Activated CD4-positive, alpha-beta T cell treated with anti-CD3 and anti-CD28 coated beads for 36 hours (primary cell): ENCODE measurements around the gene PDZD11. TPM values are rescaled to one million over a fixed set of nuclear protein-coding genes. Genes with fewer than 3 reads are reported as not detected.
"Not testable (repeated sequence)": the region's sequence is repeated elsewhere in the genome, so short reads cannot be mapped to it uniquely, and the experiment has no call there.

ENCODE experiments used
- ATAC-seq: fragments of 200-7000 bp; cut with Tn5 transposase; one replicate; pipeline ENCODE4 v1.10.0; 2021; ENCODE audit warnings: mild to moderate bottlenecking, moderate library complexity
- CTCF ChIA-PET: fragments of 350-600 bp; sonication (Branson Sonifier 250); formaldehyde crosslinking; loops from one replicate; lab custom pipeline; 2021; ENCODE audit warnings: antibody characterized with exemption; lab: Charles Lee
- POLR2A ChIA-PET: fragments of 350-600 bp; sonication (Branson Sonifier 250); formaldehyde crosslinking; loops from one replicate; lab custom pipeline; 2021; ENCODE audit warnings: antibody characterized with exemption, inconsistent platforms; lab: Charles Lee
- DNase-seq: peaks from one replicate; pipeline ENCODE4 v3.0.0-alpha.2; 2020
- H3K27ac Mint-ChIP-seq: one replicate; pipeline ENCODE4 v1.8.0; 2021; ENCODE audit warnings: mixed read lengths
- H3K27me3 Mint-ChIP-seq: one replicate; pipeline ENCODE4 v1.8.0; 2021; ENCODE audit warnings: mixed read lengths
- H3K36me3 Mint-ChIP-seq: one replicate; pipeline ENCODE4 v1.8.0; 2021; ENCODE audit warnings: low read depth, mixed read lengths
- H3K4me1 Mint-ChIP-seq: one replicate; pipeline ENCODE4 v1.8.0; 2021; ENCODE audit warnings: mixed read lengths
- H3K4me3 Mint-ChIP-seq: one replicate; pipeline ENCODE4 v1.8.0; 2021; ENCODE audit warnings: mild to moderate bottlenecking, moderate library complexity, mixed read lengths
- H3K9me3 Mint-ChIP-seq: one replicate; pipeline ENCODE4 v1.8.0; 2021; ENCODE audit warnings: low read depth, mixed read lengths
- intact Hi-C, 2 experiments: fragments of 100-400 bp; cut with DNase I in 1 of 2; cut with micrococcal nuclease in 1 of 2; formaldehyde crosslinking; loops; one replicate each; pipeline versions ENCODE4 v1.14.2 to v1.15.1; 2022 to 2024; cut with DNase I, micrococcal nuclease
- total RNA-seq, 2 experiments: library from RNA; stranded (reverse); gene quantifications; one replicate each; pipeline ENCODE4 v1.2.3, GENCODE V29; 2021

PDZD11 gene
- 10 to 100 TPM; 23.6 to 28.0 TPM for total RNA-seq

GRCh38 chrX:70289793-70290770 lies at the start of gene PDZD11, which contains the start of gene KIF4A:
Gene PDZD11 (minus strand): TSS chrX:70289927. CDS start chrX:70289341, 586 bp downstream.
Gene KIF4A (plus strand): TSS chrX:70290104. CDS start chrX:70290459, 355 bp downstream.
- H3K27me3 Mint-ChIP-seq, result no peaks in the 10 kb centered on the region
- no peaks in the 10 kb centered on the region for H3K9me3 Mint-ChIP-seq
- ChIA-PET CTCF (interaction anchor here (0.7 to 0.9 kb wide), 2 partner anchors 58 to 162 kb away, joined by 3 to 4 read pairs; no protein-coding TSS in a partner anchor), POLR2A (interaction anchor here (0.6 kb wide), 2 partner anchors 55 to 1181 kb away, joined by 3 to 4 read pairs; no protein-coding TSS in a partner anchor)
- peak; percentile 89 for DNase-seq
- H3K27ac Mint-ChIP-seq, result peak within 1 kb of the TSS; percentile 82
- H3K4me1 Mint-ChIP-seq, result peaks cover 18% of the 10 kb centered on the region
- peak; percentile 100 for ATAC-seq
- H3K4me3 Mint-ChIP-seq, result peak within 1 kb of the TSS; percentile 88
- peaks cover 12% of the 10 kb centered on the region for H3K36me3 Mint-ChIP-seq
- intact Hi-C loops, result loop anchor here in 1 of 2 experiments (1.0 to 2.0 kb wide), 4 partner anchors 93 to 829 kb away; partner anchors contain the start of genes IGBP1 and MED12

DNA sequence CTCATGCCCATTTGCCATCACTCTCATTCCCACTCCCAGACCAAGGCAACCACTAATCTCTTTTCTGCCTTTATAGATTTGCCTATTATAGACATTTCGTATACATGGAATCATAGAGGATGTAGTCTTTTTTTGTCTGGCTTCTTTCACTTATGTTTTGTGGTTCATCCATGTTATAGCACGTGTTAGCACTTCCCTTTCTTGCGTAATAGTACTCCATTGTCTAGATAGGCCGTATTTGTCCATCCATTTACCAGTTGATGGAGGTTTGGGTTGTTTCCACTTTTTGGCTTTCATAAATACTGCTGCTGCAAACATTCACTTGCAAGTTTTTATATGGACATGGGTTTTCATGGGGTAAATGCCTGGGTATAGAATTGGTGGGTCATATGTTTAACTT lies 48.6 kb upstream of the PDZD11 start:
- H3K27ac Mint-ChIP-seq, result no peak overlapping the region
- POLR2A ChIA-PET, result no interaction called here
- H3K4me3 Mint-ChIP-seq, result no peak overlapping the region
- H3K9me3 Mint-ChIP-seq, result no peaks in the 10 kb centered on the region
- no peak for ATAC-seq
- CTCF ChIA-PET, result no interaction called here
- H3K36me3 Mint-ChIP-seq, result peaks cover 9% of the 10 kb centered on the region
- H3K4me1 Mint-ChIP-seq, result peaks cover 9% of the 10 kb centered on the region
- DNase-seq, result no peak
- H3K27me3 Mint-ChIP-seq, result no peaks in the 10 kb centered on the region
- intact Hi-C loops, result no loop called here

DNA sequence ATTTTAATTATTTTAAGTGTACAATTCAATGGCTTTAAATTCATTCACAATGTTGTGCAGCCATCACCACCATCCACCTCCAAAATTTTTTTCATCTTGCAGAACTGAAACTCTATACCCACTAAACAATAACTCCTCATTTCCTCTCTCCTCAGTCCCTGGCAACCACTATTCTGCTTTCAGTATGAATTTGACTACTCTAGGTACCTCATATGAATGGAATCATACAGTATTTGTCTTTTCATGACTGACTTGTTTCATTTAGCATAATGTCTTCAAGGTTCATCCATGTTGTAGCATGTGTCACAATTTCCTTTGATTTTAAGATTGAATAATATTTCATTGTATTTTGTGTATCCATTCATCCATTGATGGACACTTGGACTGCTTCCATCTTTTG lies 47.0 kb upstream of the PDZD11 start:
- peak; percentile 98 for ATAC-seq
- intact Hi-C loops, result no loop called here
- ChIA-PET CTCF (no interaction called here), POLR2A (no interaction called here)
- no peaks in the 10 kb centered on the region for H3K9me3 Mint-ChIP-seq
- H3K4me1 Mint-ChIP-seq, result peaks cover 9% of the 10 kb centered on the region
- H3K4me3 Mint-ChIP-seq, result no peak overlapping the region
- H3K27me3 Mint-ChIP-seq, result no peaks in the 10 kb centered on the region
- DNase-seq, result no peak
- peaks cover 6% of the 10 kb centered on the region for H3K36me3 Mint-ChIP-seq
- no peak overlapping the region for H3K27ac Mint-ChIP-seq

DNA sequence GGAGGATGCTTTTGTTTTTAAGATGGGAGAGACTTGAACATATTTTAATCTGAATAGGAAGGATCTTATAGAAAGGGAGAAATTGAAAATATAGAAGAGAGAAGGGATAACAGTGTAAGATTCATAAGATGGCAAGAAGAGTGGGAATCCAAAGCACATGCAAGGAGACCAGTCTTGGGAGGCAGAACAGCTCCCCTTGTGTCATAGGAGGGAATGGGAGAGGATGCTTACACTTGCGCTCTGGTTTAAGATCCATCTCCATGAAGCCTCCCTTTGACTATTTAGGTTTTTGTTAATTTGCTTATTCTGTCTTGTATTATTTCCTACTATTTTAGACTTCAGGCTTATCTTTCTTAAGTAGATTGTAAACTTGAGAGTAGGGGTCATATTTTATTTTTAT lies 42.9 kb upstream of the PDZD11 start:
- no peaks in the 10 kb centered on the region for H3K27me3 Mint-ChIP-seq
- CTCF ChIA-PET, result no interaction called here
- no peak for DNase-seq
- H3K27ac Mint-ChIP-seq, result no peak overlapping the region
- POLR2A ChIA-PET, result no interaction called here
- no peak for ATAC-seq
- intact Hi-C loops, result no loop called here
- H3K36me3 Mint-ChIP-seq, result peaks cover 10% of the 10 kb centered on the region
- peaks cover 9% of the 10 kb centered on the region for H3K4me1 Mint-ChIP-seq
- H3K9me3 Mint-ChIP-seq, result no peaks in the 10 kb centered on the region
- no peak overlapping the region for H3K4me3 Mint-ChIP-seq

DNA sequence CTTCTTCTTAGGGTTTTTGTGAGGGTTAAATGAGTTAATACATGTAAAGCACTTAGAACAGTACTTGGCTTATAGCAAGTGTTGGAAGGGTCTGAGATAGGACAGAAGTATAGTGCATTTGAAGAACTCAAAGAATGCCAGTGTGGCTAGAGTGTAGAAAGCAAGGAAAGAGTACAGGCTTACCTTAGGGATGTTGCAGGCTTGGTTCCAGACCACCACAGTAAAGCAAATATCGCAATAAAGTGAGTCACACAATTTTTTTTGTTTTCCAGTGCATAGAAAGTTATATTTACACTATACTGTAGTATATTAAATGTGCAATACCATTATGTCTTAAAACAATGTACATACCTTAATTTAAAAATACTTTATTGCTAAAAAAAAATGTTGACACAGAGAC lies 41.4 kb upstream of the PDZD11 start:
- ATAC-seq (no peak), DNase-seq (no peak)
- Mint-ChIP-seq H3K27ac (no peak overlapping the region), H3K4me3 (no peak overlapping the region), H3K4me1 (no peaks in the 10 kb centered on the region), H3K27me3 (no peaks in the 10 kb centered on the region), H3K36me3 (peaks cover 9% of the 10 kb centered on the region), H3K9me3 (no peaks in the 10 kb centered on the region)
- CTCF ChIA-PET, result no interaction called here
- intact Hi-C loops, result no loop called here
- POLR2A ChIA-PET, result no interaction called here

- no peak overlapping the region for H3K4me3 Mint-ChIP-seq
- no peaks in the 10 kb centered on the region for H3K9me3 Mint-ChIP-seq
- intact Hi-C loops, result no loop called here
- ChIA-PET CTCF (no interaction called here), POLR2A (no interaction called here)
- ATAC-seq, result no peak
- H3K27ac Mint-ChIP-seq, result no peak overlapping the region
- no peaks in the 10 kb centered on the region for H3K4me1 Mint-ChIP-seq
- H3K36me3 Mint-ChIP-seq, result no peaks in the 10 kb centered on the region
- DNase-seq, result no peak
- H3K27me3 Mint-ChIP-seq, result no peaks in the 10 kb centered on the region
Observed at GRCh38 chrX:70324326-70324725, 34.6 kb upstream of the PDZD11 start.

GRCh38 chrX:70323628-70324027 lies 33.9 kb upstream of the PDZD11 start:
- POLR2A ChIA-PET, DNase-seq, H3K27ac Mint-ChIP-seq, H3K4me3 Mint-ChIP-seq, ATAC-seq, H3K27me3 Mint-ChIP-seq, H3K9me3 Mint-ChIP-seq, CTCF ChIA-PET, H3K36me3 Mint-ChIP-seq, intact Hi-C loops, H3K4me1 Mint-ChIP-seq: not testable (repeated sequence)

DNA sequence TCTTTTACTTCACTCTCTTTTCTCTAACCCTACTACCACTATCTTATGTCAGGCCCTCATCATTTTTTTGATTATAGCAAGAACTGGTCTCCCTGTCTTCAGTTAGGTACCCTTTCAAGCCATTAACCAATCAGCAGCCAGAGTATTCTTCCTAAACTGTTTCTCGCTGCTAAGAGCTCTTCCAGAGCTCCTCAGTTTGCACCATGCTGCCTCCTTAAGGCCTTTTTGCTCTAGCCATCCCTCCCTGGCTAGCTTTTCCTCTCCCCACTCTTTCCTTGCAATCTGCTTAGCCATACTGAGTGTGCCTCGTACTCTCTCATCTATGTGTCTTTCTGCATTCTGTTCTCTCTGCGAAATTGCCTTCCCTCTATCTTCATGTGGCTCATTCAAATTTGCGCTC lies 33.1 kb upstream of the PDZD11 start:
- Mint-ChIP-seq H3K36me3 (no peaks in the 10 kb centered on the region), H3K4me1 (no peaks in the 10 kb centered on the region), H3K4me3 (no peak overlapping the region), H3K27ac (no peak overlapping the region), H3K27me3 (no peaks in the 10 kb centered on the region), H3K9me3 (no peaks in the 10 kb centered on the region)
- ATAC-seq (no peak), DNase-seq (no peak)
- POLR2A ChIA-PET, result no interaction called here
- intact Hi-C loops, result no loop called here
- CTCF ChIA-PET, result no interaction called here

- DNase-seq (no peak), ATAC-seq (no peak)
- ChIA-PET POLR2A (no interaction called here), CTCF (no interaction called here)
- no peaks in the 10 kb centered on the region for H3K4me1 Mint-ChIP-seq
- no peaks in the 10 kb centered on the region for H3K27me3 Mint-ChIP-seq
- intact Hi-C loops, result no loop called here
- H3K4me3 Mint-ChIP-seq, result no peak overlapping the region
- H3K27ac Mint-ChIP-seq, result no peak overlapping the region
- H3K36me3 Mint-ChIP-seq, result peaks cover 13% of the 10 kb centered on the region
- no peaks in the 10 kb centered on the region for H3K9me3 Mint-ChIP-seq
Observed at GRCh38 chrX:70313503-70313902, 23.8 kb upstream of the PDZD11 start.

DNA sequence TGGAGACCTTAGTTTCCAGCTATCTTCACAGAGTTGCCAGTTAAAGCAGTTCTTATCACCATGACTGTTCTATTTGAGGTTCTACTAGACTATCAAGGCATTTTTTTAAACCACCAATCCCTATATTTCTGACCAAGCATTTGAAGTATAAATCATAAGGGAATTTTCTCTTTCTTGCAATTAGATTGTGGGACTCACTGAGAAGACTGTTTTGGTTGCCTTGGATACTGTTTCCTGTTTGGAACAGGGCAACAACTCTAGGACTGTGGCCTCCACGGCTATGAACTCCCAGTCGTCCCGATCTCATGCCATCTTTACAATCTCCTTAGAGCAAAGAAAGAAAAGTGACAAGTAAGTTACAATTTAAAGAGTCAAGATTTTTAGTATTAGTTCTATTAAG lies 12.0 kb upstream of the PDZD11 start:
- Mint-ChIP-seq H3K9me3 (no peaks in the 10 kb centered on the region), H3K4me3 (no peak overlapping the region), H3K27ac (no peak overlapping the region), H3K4me1 (peaks cover 12% of the 10 kb centered on the region), H3K36me3 (peaks cover 25% of the 10 kb centered on the region), H3K27me3 (no peaks in the 10 kb centered on the region)
- DNase-seq, result no peak
- ChIA-PET POLR2A (no interaction called here), CTCF (no interaction called here)
- intact Hi-C loops, result no loop called here
- ATAC-seq, result no peak

GRCh38 chrX:70293621-70294020 lies 3.9 kb upstream of the PDZD11 start:
- H3K27me3 Mint-ChIP-seq, result no peaks in the 10 kb centered on the region
- ATAC-seq (no peak), DNase-seq (no peak)
- ChIA-PET POLR2A (no interaction called here), CTCF (no interaction called here)
- H3K36me3 Mint-ChIP-seq, result peaks cover 3% of the 10 kb centered on the region
- peaks cover 16% of the 10 kb centered on the region for H3K4me1 Mint-ChIP-seq
- H3K9me3 Mint-ChIP-seq, result no peaks in the 10 kb centered on the region
- H3K4me3 Mint-ChIP-seq, result no peak overlapping the region
- intact Hi-C loops, result no loop called here
- no peak overlapping the region for H3K27ac Mint-ChIP-seq

GRCh38 chrX:70292788-70293187 lies 3.1 kb upstream of the PDZD11 start:
- H3K27ac Mint-ChIP-seq, result no peak overlapping the region
- intact Hi-C loops, result no loop called here
- no peaks in the 10 kb centered on the region for H3K9me3 Mint-ChIP-seq
- POLR2A ChIA-PET, result no interaction called here
- CTCF ChIA-PET, result no interaction called here
- H3K4me3 Mint-ChIP-seq, result no peak overlapping the region
- no peak for DNase-seq
- no peaks in the 10 kb centered on the region for H3K27me3 Mint-ChIP-seq
- peaks cover 18% of the 10 kb centered on the region for H3K4me1 Mint-ChIP-seq
- peaks cover 3% of the 10 kb centered on the region for H3K36me3 Mint-ChIP-seq
- no peak for ATAC-seq
